GM21723 (cell line): ENCODE results near the gene RNF152.

Source experiments
- ATAC-seq: cut with Tn5 transposase; IDR thresholded peaks from one replicate; pipeline ENCODE4 v1.9.1; 2021; ENCODE audit warnings: mild to moderate bottlenecking, moderate library complexity; ENCODE audit not compliant: unreplicated experiment

The RNF152 gene

GRCh38 chr18:61854578-61855448 is 38.0 kb downstream of the RNF152 start:
- ATAC-seq = no peak

GRCh38 chr18:61853855-61854254 is 39.0 kb downstream of the RNF152 start:
- no peak for ATAC-seq

GRCh38 chr18:61852496-61852895 is 40.3 kb downstream of the RNF152 start:
- ATAC-seq = no peak

- no peak for ATAC-seq
These were observed 40.8 kb downstream of the RNF152 start for GRCh38 chr18:61851940-61852451.

GRCh38 chr18:61851279-61851678 is 41.5 kb downstream of the RNF152 start:
- no peak for ATAC-seq

GRCh38 chr18:61850756-61851155 is 42.1 kb downstream of the RNF152 start:
- ATAC-seq = no peak

GRCh38 chr18:61847164-61847791 is 45.5 kb downstream of the RNF152 start:
- ATAC-seq = no peak

GRCh38 chr18:61845197-61845596 is 47.6 kb downstream of the RNF152 start:
- no peak for ATAC-seq

- ATAC-seq = no peak
These were observed 48.1 kb downstream of the RNF152 start for GRCh38 chr18:61844726-61845125.

GRCh38 chr18:61842146-61842545 is 50.7 kb downstream of the RNF152 start:
- ATAC-seq = no peak

GRCh38 chr18:61841706-61842105 is 51.1 kb downstream of the RNF152 start:
- ATAC-seq = no peak

- ATAC-seq = no peak
These were observed 52.5 kb downstream of the RNF152 start for GRCh38 chr18:61840324-61840723.

GRCh38 chr18:61838521-61838920 is 54.3 kb downstream of the RNF152 start:
- ATAC-seq = no peak

- ATAC-seq = no peak
These were observed 58.8 kb downstream of the RNF152 start for GRCh38 chr18:61833978-61834377.

GRCh38 chr18:61833387-61833786 is 59.4 kb downstream of the RNF152 start:
- ATAC-seq = no peak

- ATAC-seq = no peak
These were observed 59.9 kb downstream of the RNF152 start for GRCh38 chr18:61832858-61833257.

GRCh38 chr18:61831071-61831470 is 61.7 kb downstream of the RNF152 start:
- ATAC-seq = no peak

GRCh38 chr18:61829108-61829507 is 63.7 kb downstream of the RNF152 start:
- ATAC-seq = no peak

GRCh38 chr18:61827591-61827990 is 65.2 kb downstream of the RNF152 start:
- ATAC-seq = no peak

- ATAC-seq = no peak
These were observed 67.4 kb downstream of the RNF152 start for GRCh38 chr18:61825386-61825785.

- no peak for ATAC-seq
These were observed 68.0 kb downstream of the RNF152 start for GRCh38 chr18:61824733-61825363.

GRCh38 chr18:61823595-61823994 is 69.2 kb downstream of the RNF152 start:
- no peak for ATAC-seq
